Type B pancreatic cell (in vitro differentiated cells): ENCODE results near the gene TAOK3. TPM values are rescaled to one million over a fixed set of nuclear protein-coding genes. Genes with fewer than 3 reads are reported as not detected.
A peak's percentile ranks its signal among the peaks of the same experiment; 100 is the strongest.

Source experiments
- DNase-seq: peaks from one replicate; pipeline ENCODE4 v3.0.0; 2021; ENCODE audit warnings: mixed read lengths; ENCODE audit not compliant: unreplicated experiment; ENCODE audit errors: extremely low spot score
- H3K27ac Mint-ChIP-seq: 2 replicates; pipeline ENCODE4 v1.8.0; 2021; ENCODE audit warnings: mild to moderate bottlenecking, mixed read lengths
- H3K27me3 Mint-ChIP-seq: 2 replicates; pipeline ENCODE4 v1.8.0; 2021; ENCODE audit warnings: mixed read lengths
- H3K36me3 Mint-ChIP-seq: 2 replicates; pipeline ENCODE4 v1.8.0; 2021; ENCODE audit warnings: mixed read lengths
- H3K4me1 Mint-ChIP-seq: one replicate; pipeline ENCODE4 v1.8.0; 2021; ENCODE audit warnings: mixed read lengths; ENCODE audit not compliant: unreplicated experiment
- H3K4me3 Mint-ChIP-seq: 2 replicates; pipeline ENCODE4 v1.8.0; 2021; ENCODE audit warnings: mild to moderate bottlenecking, mixed read lengths
- H3K9me3 Mint-ChIP-seq: 2 replicates; pipeline ENCODE4 v1.8.0; 2021; ENCODE audit warnings: mixed read lengths
- CTCF ChIP-seq: fragments of 200-600 bp; sonication (generic); conservative IDR thresholded peaks from 2 replicates; pipeline ENCODE4 v1.5.0; 2021; ENCODE audit warnings: antibody characterized with exemption, mild to moderate bottlenecking
- total RNA-seq: library from RNA; stranded (reverse); gene quantifications from 2 replicates; pipeline ENCODE4 v1.2.1, GENCODE V29; 2021; ENCODE audit warnings: low replicate concordance

Gene TAOK3
- total RNA-seq, 1 donor from 2014 or later, result 15.8 TPM

GRCh38 chr12:118391836-118392235, 19.1 kb upstream of the TAOK3 start:
- Mint-ChIP-seq H3K4me3 (no peak overlapping the region), H3K36me3 (peaks cover 27% of the 10 kb centered on the region), H3K27ac (no peak overlapping the region), H3K27me3 (no peaks in the 10 kb centered on the region), H3K4me1 (no peaks in the 10 kb centered on the region), H3K9me3 (no peaks in the 10 kb centered on the region)
- no peak for DNase-seq
- no peak for TF ChIP-seq CTCF

DNA sequence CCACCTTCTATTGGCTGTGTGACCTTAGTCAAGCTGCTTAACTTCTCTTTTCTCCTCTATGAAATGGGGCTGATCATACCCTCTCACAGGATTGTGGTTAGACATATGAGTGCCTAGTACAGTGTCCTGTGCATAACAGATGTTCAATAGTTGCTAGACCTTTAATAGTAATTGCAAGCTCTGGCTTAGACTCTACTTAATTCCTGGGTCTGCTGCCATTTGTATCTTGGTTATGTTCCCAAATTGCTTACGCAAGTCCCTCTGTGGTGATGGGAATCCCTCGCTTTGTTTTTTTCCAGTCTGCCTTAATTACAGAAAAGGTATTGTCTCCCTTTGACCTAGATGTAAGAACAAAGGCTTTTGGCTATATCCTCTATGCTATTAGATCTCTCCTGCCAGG, 18.7 kb upstream of the TAOK3 start:
- no peak for DNase-seq
- Mint-ChIP-seq H3K36me3 (peaks cover 28% of the 10 kb centered on the region), H3K9me3 (no peaks in the 10 kb centered on the region), H3K4me1 (no peaks in the 10 kb centered on the region), H3K27ac (no peak overlapping the region), H3K4me3 (no peak overlapping the region), H3K27me3 (no peaks in the 10 kb centered on the region)
- no peak for TF ChIP-seq CTCF

GRCh38 chr12:118377884-118378470, 5.3 kb upstream of the TAOK3 start:
- peak; percentile 99 for TF ChIP-seq CTCF
- Mint-ChIP-seq H3K9me3 (no peaks in the 10 kb centered on the region), H3K27me3 (no peaks in the 10 kb centered on the region), H3K27ac (peak overlapping the region; percentile 70), H3K4me1 (peaks cover 22% of the 10 kb centered on the region), H3K36me3 (peaks cover 10% of the 10 kb centered on the region), H3K4me3 (peak overlapping the region; percentile 96)
- peak; percentile 75 for DNase-seq

GRCh38 chr12:118377021-118377883, 4.5 kb upstream of the TAOK3 start:
- peaks cover 22% of the 10 kb centered on the region for H3K4me1 Mint-ChIP-seq
- H3K27me3 Mint-ChIP-seq, result no peaks in the 10 kb centered on the region
- no peak for TF ChIP-seq CTCF
- peaks cover 10% of the 10 kb centered on the region for H3K36me3 Mint-ChIP-seq
- peak overlapping the region; percentile 96 for H3K4me3 Mint-ChIP-seq
- peak overlapping the region; percentile 70 for H3K27ac Mint-ChIP-seq
- no peaks in the 10 kb centered on the region for H3K9me3 Mint-ChIP-seq
- no peak for DNase-seq

DNA sequence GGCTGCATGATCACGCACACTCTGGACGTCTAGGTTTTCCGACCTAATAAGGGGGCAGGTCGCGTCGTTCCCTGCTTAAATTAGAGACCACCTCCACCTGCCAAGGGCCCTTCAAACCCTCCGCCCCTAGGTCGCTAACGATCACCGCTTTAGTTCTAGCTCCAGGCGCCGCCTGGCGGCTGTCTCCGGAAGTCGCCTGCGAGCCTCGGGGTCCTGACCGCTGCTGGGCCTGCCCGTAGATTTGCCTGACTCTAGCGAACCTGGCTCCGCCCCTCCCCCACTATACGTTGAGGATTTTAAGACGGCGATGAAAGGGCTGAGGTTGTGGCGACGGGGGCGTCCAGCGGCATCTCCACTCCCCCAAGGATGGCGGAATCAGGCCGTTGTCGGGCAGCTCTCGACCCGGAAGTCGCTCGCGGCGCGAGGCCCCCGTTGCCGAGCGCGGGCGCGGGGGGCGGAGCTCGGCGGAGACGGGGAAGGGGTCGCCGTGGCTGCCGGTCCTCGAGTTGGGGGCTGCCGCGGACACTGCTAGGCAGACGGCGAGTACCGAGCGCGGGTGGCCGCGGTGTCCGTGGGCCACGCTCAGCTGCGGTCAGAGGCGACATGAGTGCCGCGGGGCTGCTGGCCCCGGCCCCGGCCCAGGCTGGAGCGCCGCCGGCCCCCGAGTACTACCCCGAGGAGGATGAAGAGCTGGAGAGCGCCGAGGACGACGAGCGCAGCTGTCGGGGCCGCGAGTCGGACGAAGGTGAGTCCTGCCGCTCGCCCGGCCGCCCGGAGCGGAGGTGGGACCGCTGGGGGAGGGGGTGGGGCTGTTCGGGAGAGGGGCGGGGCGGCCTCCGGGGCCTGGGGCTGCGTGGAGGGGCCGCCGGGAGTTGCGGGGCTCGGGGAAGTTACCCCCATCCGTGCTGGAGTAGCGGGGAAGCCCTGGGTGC, 3.6 kb upstream of the TAOK3 start, which contains the start of gene SUDS3:
TSS of gene SUDS3 (plus strand) at position 467 of the 932 bp plus-strand sequence. CDS start at position 604, 137 bp downstream.
- peak; percentile 98 for TF ChIP-seq CTCF
- H3K4me1 Mint-ChIP-seq, result peaks cover 22% of the 10 kb centered on the region
- peak within 1 kb of the TSS; percentile 96 for H3K4me3 Mint-ChIP-seq
- DNase-seq, result peak; percentile 95
- peak within 1 kb of the TSS; percentile 98 for H3K27ac Mint-ChIP-seq
- H3K9me3 Mint-ChIP-seq, result no peaks in the 10 kb centered on the region
- peaks cover 5% of the 10 kb centered on the region for H3K36me3 Mint-ChIP-seq
- peaks cover 4% of the 10 kb centered on the region for H3K27me3 Mint-ChIP-seq
